CD14-positive monocyte (primary cell): ENCODE measurements around the gene IL36RN. TPM values are rescaled to one million over a fixed set of nuclear protein-coding genes. Genes with fewer than 3 reads are reported as not detected.

ENCODE experiments used
- DNase-seq, 3 donors: peaks; one replicate each; pipeline ENCODE4 v3.0.0-alpha.2; 2011 to 2022
- H2AFZ ChIP-seq: 2 replicates; pipeline ENCODE4 v1.6.0; 2012; ENCODE audit warnings: mild to moderate bottlenecking, low read depth, low read length, inconsistent platforms; ENCODE audit not compliant: insufficient read depth, poor library complexity, severe bottlenecking
- H3K27ac ChIP-seq, 2 donors: 1 replicate in 1 of 2; 2 replicates in 1 of 2; pipeline ENCODE4 v1.5.1; 2012 to 2013; ENCODE audit warnings: low read length in 2 of 2, control low read depth in 1 of 2, inconsistent platforms in 1 of 2, low read depth in 1 of 2, mild to moderate bottlenecking in 1 of 2
- H3K27me3 ChIP-seq, 2 donors: one replicate each; pipeline versions ENCODE4 v1.6.0 to v1.6.1; 2011 to 2013; ENCODE audit warnings: low read length in 2 of 2; ENCODE audit not compliant: control insufficient read depth in 2 of 2, insufficient read depth in 2 of 2
- H3K36me3 ChIP-seq, 2 donors: replicated peaks in 1 of 2; 1 replicate in 1 of 2; 2 replicates in 1 of 2; pipeline versions ENCODE4 v1.5.1 to v1.6.1; 2012 to 2013; ENCODE audit warnings: low read length in 2 of 2, control low read depth in 1 of 2, inconsistent platforms in 1 of 2, mild to moderate bottlenecking in 1 of 2; ENCODE audit not compliant: insufficient read depth in 2 of 2, control insufficient read depth in 1 of 2
- H3K4me1 ChIP-seq, 2 donors: 1 replicate in 1 of 2; 2 replicates in 1 of 2; pipeline versions ENCODE4 v1.5.1 to v1.6.1; 2012 to 2013; ENCODE audit warnings: low read length in 2 of 2, control low read depth in 1 of 2, inconsistent platforms in 1 of 2, mild to moderate bottlenecking in 1 of 2, moderate library complexity in 1 of 2; ENCODE audit not compliant: insufficient read depth in 2 of 2, control insufficient read depth in 1 of 2
- H3K4me2 ChIP-seq: replicated peaks from 2 replicates; pipeline ENCODE3; 2012; ENCODE audit warnings: low read length, moderate library complexity, mild to moderate bottlenecking; ENCODE audit not compliant: poor library complexity, severe bottlenecking; ENCODE audit errors: extremely low read depth
- H3K4me3 ChIP-seq, 3 experiments: fragments of 200-600 bp in 1 of 3; sonication (generic) in 1 of 3; replicated peaks in 1 of 3; 1 replicate in 2 of 3; 2 replicates in 1 of 3; pipeline ENCODE4 v1.5.1; 2011 to 2013; ENCODE audit warnings: low read length in 3 of 3, mild to moderate bottlenecking in 3 of 3, control low read depth in 2 of 3, low read depth in 2 of 3, inconsistent platforms in 1 of 3, moderate library complexity in 1 of 3
- H3K79me2 ChIP-seq: 2 replicates; pipeline ENCODE4 v1.6.0; 2012; ENCODE audit warnings: mild to moderate bottlenecking, control low read depth, inconsistent platforms, low read length, moderate library complexity; ENCODE audit not compliant: insufficient read depth
- H3K9ac ChIP-seq: 2 replicates; pipeline ENCODE4 v1.6.0; 2017; ENCODE audit warnings: low read length, mild to moderate bottlenecking; ENCODE audit not compliant: insufficient read depth, poor library complexity, severe bottlenecking
- H3K9me3 ChIP-seq, 2 donors: replicated peaks in 1 of 2; 1 replicate in 1 of 2; 2 replicates in 1 of 2; pipeline versions ENCODE4 v1.5.1 to v1.6.1; 2012 to 2013; ENCODE audit warnings: low read length in 2 of 2, control low read depth in 1 of 2; ENCODE audit not compliant: control insufficient read depth in 1 of 2, insufficient read depth in 1 of 2
- H4K20me1 ChIP-seq: 2 replicates; pipeline ENCODE4 v1.6.0; 2012; ENCODE audit warnings: mild to moderate bottlenecking, low read length, control low read depth, moderate library complexity; ENCODE audit not compliant: insufficient read depth
- H3K27ac Mint-ChIP-seq, 7 donors: one replicate each; pipeline ENCODE4 v1.8.0; 2020; ENCODE audit warnings: mild to moderate bottlenecking in 7 of 7, mixed read lengths in 7 of 7, moderate library complexity in 6 of 7, inconsistent platforms in 2 of 7
- H3K27me3 Mint-ChIP-seq, 3 donors: one replicate each; pipeline ENCODE4 v1.8.0; 2021 to 2022; ENCODE audit warnings: low read depth in 3 of 3, mild to moderate bottlenecking in 3 of 3, mixed read lengths in 3 of 3, moderate library complexity in 3 of 3, inconsistent platforms in 1 of 3
- H3K36me3 Mint-ChIP-seq, 2 donors: one replicate each; pipeline ENCODE4 v1.8.0; 2020; ENCODE audit warnings: mixed read lengths in 2 of 2, inconsistent platforms in 1 of 2, mild to moderate bottlenecking in 1 of 2
- H3K4me1 Mint-ChIP-seq: one replicate; pipeline ENCODE4 v1.8.0; 2020; ENCODE audit warnings: mild to moderate bottlenecking, mixed read lengths
- H3K4me3 Mint-ChIP-seq, 2 donors: one replicate each; pipeline ENCODE4 v1.8.0; 2020; ENCODE audit warnings: mild to moderate bottlenecking in 2 of 2, mixed read lengths in 2 of 2, moderate library complexity in 1 of 2
- H3K9me3 Mint-ChIP-seq, 7 donors: one replicate each; pipeline ENCODE4 v1.8.0; 2020 to 2022; ENCODE audit warnings: mixed read lengths in 7 of 7, mild to moderate bottlenecking in 6 of 7, moderate library complexity in 6 of 7, inconsistent platforms in 2 of 7
- CTCF ChIP-seq: fragments of 200-600 bp; IDR thresholded peaks from one replicate; pipeline ENCODE4 v1.8.0; 2022; ENCODE audit warnings: antibody characterized with exemption, mild to moderate bottlenecking
- WGBS: methylation state at CpG from one replicate; pipeline ENCODE4 v1.1.5; 2013; ENCODE audit warnings: missing lambda C conversion rate; ENCODE audit not compliant: insufficient coverage; 5-methylcytosine and 5-hydroxymethylcytosine counted together
- intact Hi-C, 2 donors: fragments of 100-400 bp; cut with micrococcal nuclease; formaldehyde crosslinking; loops; one replicate each; pipeline versions ENCODE4 v1.15.0 to v1.15.1; 2023
- polyA plus RNA-seq, 3 donors: library from polyadenylated mRNA; depleted of rRNA in 1 of 3; unstranded in 2 of 3; stranded (reverse) in 1 of 3; fragments of 300-500 nt in 2 of 3; fragments of >200 nt in 1 of 3; fragmentation: Illumina TruSeq in 2 of 3; gene quantifications; 1 replicate in 2 of 3; 2 replicates in 1 of 3; pipeline ENCODE4 v1.2.3, GENCODE V29; 2012 to 2021

IL36RN gene
- polyA plus RNA-seq, 3 donors, result not detected

DNA sequence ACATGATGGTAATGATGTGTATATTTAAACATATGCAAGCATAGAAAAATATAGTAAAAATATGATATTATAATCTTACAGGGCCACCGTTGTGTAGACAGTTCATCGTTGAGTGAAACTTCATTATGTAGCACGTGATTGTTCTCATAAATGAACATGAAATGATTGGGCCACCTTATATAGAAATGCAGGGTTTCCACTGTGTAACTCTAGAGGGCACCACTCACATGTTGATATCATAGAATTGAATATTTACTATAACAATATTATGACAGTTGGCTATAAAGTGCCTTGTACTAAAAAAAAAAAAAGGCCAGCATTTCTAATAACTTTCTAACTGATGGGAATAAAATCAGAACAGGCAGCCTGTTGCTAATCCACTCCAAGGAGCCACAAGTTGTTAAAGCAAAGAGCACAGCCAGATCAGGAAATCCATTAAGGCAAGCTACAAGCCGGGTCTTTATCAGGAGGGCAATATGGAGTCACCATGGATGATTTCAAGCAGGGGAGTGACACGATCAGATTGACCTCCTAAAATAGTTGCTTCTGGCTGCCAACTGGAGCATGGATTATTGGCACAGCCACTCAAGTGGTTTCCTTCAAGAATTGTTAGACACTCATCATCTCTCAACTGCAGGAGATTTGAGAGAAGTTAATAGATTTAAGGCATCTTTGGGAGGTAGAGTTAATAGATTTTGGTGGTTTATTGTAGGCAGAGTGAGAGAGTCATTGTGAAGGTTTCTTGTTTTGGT, 25.4 kb downstream of the IL36RN start:
- H3K27me3 Mint-ChIP-seq, result peaks cover 0 to 5% (median 2%) of the 10 kb centered on the region in 3 donors
- Histone ChIP-seq H3K4me3 (no peak overlapping the region), H3K27me3 (no peaks in the 10 kb centered on the region), H3K4me1 (peaks cover 12 to 13% of the 10 kb centered on the region in 2 donors), H3K36me3 (no peaks in the 10 kb centered on the region), H2AFZ (no peak overlapping the region), H3K9me3 (peaks cover 0 to 2% of the 10 kb centered on the region in 2 donors), H3K79me2 (no peaks in the 10 kb centered on the region), H3K9ac (no peak overlapping the region), H3K4me2 (no peak overlapping the region), H3K27ac (no peak overlapping the region), H4K20me1 (no peaks in the 10 kb centered on the region)
- no peak overlapping the region for H3K4me3 Mint-ChIP-seq
- TF ChIP-seq CTCF, result peak; percentile 73
- peak; percentile 32 to 63 (median 61) for DNase-seq
- 75% methylated on average over 2 of the region's 5 CpGs for WGBS
- no peaks in the 10 kb centered on the region for H3K36me3 Mint-ChIP-seq
- intact Hi-C loops, result loop anchor here (5.0 to 10.0 kb wide), 3 partner anchors 43 to 290 kb away; partner anchors contain the start of gene IL1RN (in 1 of the 2)
- H3K9me3 Mint-ChIP-seq, result peaks cover 0 to 5% (median 3%) of the 10 kb centered on the region in 7 donors
- H3K27ac Mint-ChIP-seq, result no peak overlapping the region
- H3K4me1 Mint-ChIP-seq, result peaks cover 24% of the 10 kb centered on the region

- intact Hi-C loops, result loop anchor here in 1 of 2 donors (10.0 kb wide), 1 partner anchor 289 kb away; no protein-coding TSS in a partner anchor
- no peak overlapping the region for H3K4me3 Mint-ChIP-seq
- Histone ChIP-seq H3K9ac (no peak overlapping the region), H3K27me3 (no peaks in the 10 kb centered on the region), H3K36me3 (no peaks in the 10 kb centered on the region), H3K27ac (no peak overlapping the region), H3K4me2 (no peak overlapping the region), H3K4me3 (no peak overlapping the region), H3K4me1 (peaks cover 23 to 24% of the 10 kb centered on the region in 2 donors), H3K9me3 (peaks cover 0 to 2% of the 10 kb centered on the region in 2 donors), H4K20me1 (no peaks in the 10 kb centered on the region), H3K79me2 (no peaks in the 10 kb centered on the region), H2AFZ (peak overlapping the region; percentile 7)
- H3K9me3 Mint-ChIP-seq, result peaks cover 0 to 5% (median 3%) of the 10 kb centered on the region in 7 donors
- WGBS, result no CpG with 5 or more reads among the region's 2 CpGs
- no peaks in the 10 kb centered on the region for H3K36me3 Mint-ChIP-seq
- DNase-seq, result no peak
- H3K27me3 Mint-ChIP-seq, result peaks cover 0 to 3% (median 2%) of the 10 kb centered on the region in 3 donors
- TF ChIP-seq CTCF, result no peak
- H3K4me1 Mint-ChIP-seq, result peaks cover 22% of the 10 kb centered on the region
- H3K27ac Mint-ChIP-seq, result peak overlapping the region in 2 of 7 donors; percentile 17
Observed at GRCh38 chr2:113085542-113085941, 26.5 kb downstream of the IL36RN start.
